ENCODE measurements around the gene SCUBE1.
"Not testable (repeated sequence)": the region's sequence is repeated elsewhere in the genome, so short reads cannot be mapped to it uniquely, and the experiment has no call there.

SCUBE1 gene

GRCh38 chr22:43363315-43364168 is 20.4 kb upstream of the SCUBE1 start:
- FAIRE-seq: no peak

DNA sequence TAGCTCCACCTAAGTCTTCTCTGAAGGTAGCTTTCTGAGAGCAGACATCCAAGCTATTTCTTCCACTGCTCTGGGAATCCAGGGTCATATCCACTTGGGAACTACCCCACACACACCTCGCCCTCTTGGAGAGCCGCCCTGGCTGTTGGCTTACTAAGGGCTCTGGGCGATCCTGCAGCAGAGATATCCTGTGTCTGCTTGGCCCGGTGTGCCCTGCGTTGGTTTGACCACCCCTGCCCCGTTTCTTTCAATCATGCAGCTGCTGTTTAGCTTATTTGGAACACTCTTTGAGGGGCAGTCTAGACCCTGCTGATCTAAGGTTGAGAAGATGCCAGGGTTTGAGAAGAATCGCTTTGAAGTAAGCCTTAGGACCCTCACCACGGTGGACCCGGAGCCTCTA is 17.4 kb upstream of the SCUBE1 start:
- FAIRE-seq (no peak), DNase-seq (ENCODE audit: extremely low spot score, insufficient read length, low read depth) (no peak)

More at GRCh38 chr22:43363315-43364168, 20.4 kb upstream of the SCUBE1 start:
- DNase-seq (ENCODE audit: extremely low spot score, insufficient read length, low read depth): no peak

DNA sequence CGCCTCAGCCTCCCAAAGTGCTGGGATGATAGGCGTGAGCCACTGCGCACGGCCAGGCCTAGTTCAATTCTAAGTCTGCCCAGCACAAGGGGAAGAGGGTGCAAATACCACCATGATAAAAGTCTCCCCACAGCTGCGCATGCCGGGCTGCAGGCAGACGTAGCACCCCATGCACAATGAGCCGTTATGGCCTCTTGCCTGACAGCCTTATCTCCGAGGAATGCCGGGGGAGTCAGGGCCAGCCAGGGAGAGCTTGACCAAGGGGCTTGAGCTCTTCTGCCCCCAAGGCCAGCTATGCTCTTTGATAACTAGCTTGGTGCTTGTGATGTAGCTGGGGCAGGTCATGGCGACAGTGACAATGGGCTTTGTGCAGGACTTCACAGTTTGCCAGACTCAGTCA is 13.7 kb upstream of the SCUBE1 start:
- DNase-seq (ENCODE audit: extremely low spot score, insufficient read length, low read depth): no peak
- FAIRE-seq: no peak

- FAIRE-seq; DNase-seq (ENCODE audit: extremely low spot score, insufficient read length, low read depth): not testable (repeated sequence)
Measured at GRCh38 chr22:43355688-43356087, 12.5 kb upstream of the SCUBE1 start.

GRCh38 chr22:43351966-43352345 is 8.8 kb upstream of the SCUBE1 start:
- DNase-seq (ENCODE audit: extremely low spot score, insufficient read length, low read depth) (no peak), FAIRE-seq (no peak)

GRCh38 chr22:43349636-43350035 is 6.5 kb upstream of the SCUBE1 start:
- no peak for FAIRE-seq
- no peak for DNase-seq (ENCODE audit: extremely low spot score, insufficient read length, low read depth)

- peak; percentile 86 for FAIRE-seq
Measured at GRCh38 chr22:43346521-43346929, 3.4 kb upstream of the SCUBE1 start.

DNA sequence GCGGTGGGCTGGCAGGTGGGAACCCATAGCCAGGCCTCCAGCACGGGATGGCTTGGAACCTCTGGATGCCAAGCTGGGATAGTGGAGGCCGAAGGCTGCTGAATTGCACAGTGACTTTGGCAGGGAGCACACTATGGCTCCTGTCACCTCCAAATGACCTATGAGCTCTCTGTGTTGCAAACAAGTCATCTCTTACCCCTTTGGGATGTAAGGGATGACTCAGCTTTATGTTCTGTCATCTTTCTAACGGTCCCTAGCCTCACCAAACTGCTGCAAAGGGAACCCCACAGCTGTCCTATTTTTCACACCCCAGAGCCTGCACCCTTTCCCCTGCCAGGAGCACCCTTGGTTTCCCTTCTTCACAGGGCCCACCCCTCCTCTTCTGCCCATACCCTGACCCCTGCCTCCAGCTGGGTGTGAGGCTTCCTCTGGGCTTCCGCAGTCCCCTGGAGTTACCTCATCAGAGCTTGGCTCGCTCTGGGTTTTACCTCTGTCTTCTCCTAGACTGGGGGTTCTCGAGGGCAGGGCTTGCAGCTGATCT is 2.7 kb upstream of the SCUBE1 start:
- FAIRE-seq: no peak
- DNase-seq (ENCODE audit: extremely low spot score, insufficient read length, low read depth): peak; percentile 33

More at GRCh38 chr22:43346521-43346929, 3.4 kb upstream of the SCUBE1 start:
- DNase-seq (ENCODE audit: extremely low spot score, insufficient read length, low read depth): peak; percentile 60

- FAIRE-seq: no peak
Measured at GRCh38 chr22:43345356-43345755, 2.2 kb upstream of the SCUBE1 start.

DNA sequence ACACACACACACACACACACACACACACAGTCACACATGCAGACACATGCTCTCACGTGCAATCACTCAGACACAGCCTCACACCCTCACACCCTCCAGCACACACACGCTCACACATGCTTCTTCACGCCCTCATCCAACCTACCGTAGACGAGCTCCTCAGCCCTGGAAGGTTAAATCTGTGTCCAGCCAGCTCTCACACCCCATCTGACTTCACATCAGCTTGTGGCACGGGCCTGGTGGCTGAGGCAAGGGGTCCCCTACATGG is 1.3 kb upstream of the SCUBE1 start:
- no peak for FAIRE-seq
- DNase-seq (ENCODE audit: extremely low spot score, insufficient read length, low read depth): no peak

More at GRCh38 chr22:43345356-43345755, 2.2 kb upstream of the SCUBE1 start:
- no peak for DNase-seq (ENCODE audit: extremely low spot score, insufficient read length, low read depth)

DNA sequence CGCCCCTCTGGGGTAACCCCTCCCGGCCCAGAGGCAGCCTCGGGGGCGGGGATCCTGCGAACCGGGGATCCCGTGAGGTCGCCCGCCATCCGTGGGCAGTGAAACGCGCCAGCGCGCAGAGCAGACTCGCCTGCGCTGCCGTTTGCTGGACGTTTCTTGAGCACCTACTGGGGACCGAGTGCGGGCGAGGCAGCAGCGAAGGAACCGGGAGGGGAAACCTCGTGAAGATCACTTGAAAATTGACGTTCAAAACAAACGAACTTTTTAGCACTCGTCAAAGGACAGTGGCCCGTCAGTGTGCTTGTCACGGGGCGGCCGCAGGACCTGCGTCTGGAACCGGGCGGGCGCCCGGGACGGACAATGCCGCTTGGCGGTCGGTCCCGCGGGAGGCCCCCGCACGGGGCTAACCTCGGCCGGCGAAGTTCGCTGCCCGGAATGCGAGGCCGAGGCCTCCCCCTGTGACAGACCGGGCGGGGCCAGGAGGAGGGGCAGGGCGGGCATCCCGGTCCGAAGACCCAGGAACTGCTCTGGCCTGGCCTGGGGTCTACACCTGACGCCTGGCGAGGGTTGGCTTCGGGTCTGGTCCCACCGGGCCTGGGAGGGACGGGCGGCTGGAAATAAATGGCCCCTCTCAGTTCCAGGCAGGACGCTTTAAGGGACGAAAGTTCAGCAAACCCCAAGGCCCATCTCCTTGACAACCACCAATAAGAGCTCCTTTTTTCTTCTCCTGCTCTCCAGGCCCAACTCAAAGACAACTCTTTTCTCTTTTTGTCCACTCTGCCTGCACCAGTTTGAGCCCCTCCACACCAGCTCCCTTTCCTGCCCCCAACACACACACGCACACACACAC is 723 bp upstream of the SCUBE1 start:
- no peak for DNase-seq (ENCODE audit: extremely low spot score, insufficient read length, low read depth)
- no peak for FAIRE-seq

GRCh38 chr22:43342347-43343261 is 568 bp downstream of the SCUBE1 start:
- FAIRE-seq: no peak
- no peak for DNase-seq (ENCODE audit: extremely low spot score, insufficient read length, low read depth)

- FAIRE-seq (no peak), DNase-seq (ENCODE audit: extremely low spot score, insufficient read length, low read depth) (no peak)
Measured at GRCh38 chr22:43341565-43341964, 1.6 kb downstream of the SCUBE1 start.

GRCh38 chr22:43338766-43339345 is 4.3 kb downstream of the SCUBE1 start:
- DNase-seq (ENCODE audit: extremely low spot score, insufficient read length, low read depth) (no peak), FAIRE-seq (no peak)

- DNase-seq (ENCODE audit: extremely low spot score, insufficient read length, low read depth): no peak
Measured at GRCh38 chr22:43337946-43338345, 5.2 kb downstream of the SCUBE1 start.

DNA sequence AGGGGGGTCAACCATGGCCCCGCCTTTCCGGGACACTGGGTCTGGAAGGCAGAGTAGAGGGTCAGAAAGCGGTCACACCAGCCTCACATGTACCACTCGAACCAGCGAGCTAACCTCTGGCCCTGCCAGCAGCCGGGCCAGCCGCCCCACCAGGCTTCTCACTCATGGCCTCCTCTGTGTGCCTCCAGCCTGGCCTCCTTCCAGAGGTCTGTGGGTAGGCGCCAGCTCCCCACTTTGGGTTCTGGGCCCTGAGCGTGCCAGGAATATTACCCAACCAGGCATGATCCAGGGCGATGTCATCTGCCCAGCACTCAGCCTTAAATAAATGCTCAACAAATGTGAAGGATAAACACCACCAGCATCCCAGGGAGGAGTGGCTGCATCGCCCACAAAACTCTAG is 5.8 kb downstream of the SCUBE1 start:
- FAIRE-seq (no peak), DNase-seq (ENCODE audit: extremely low spot score, insufficient read length, low read depth) (no peak)

More at GRCh38 chr22:43337946-43338345, 5.2 kb downstream of the SCUBE1 start:
- FAIRE-seq: no peak

DNA sequence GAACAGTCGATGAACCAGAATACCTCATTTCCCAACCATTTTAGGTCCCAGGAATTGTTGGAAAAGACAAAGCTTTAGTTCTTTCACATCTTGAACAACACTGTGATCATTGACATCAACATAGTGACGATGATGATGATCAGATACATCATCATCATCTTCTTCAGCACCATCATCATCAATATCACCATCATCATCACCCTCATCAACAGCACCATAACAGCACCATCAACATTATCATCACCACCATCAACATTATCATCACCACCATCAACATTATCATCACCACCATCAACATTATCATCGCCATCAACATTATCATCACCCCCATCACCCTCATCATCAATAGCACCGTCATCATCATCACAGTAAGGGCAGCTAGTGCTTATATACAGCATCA is 8.8 kb downstream of the SCUBE1 start:
- DNase-seq (ENCODE audit: extremely low spot score, insufficient read length, low read depth): no peak
- FAIRE-seq: no peak

GRCh38 chr22:43333978-43334377 is 9.2 kb downstream of the SCUBE1 start:
- FAIRE-seq: no peak
- no peak for DNase-seq (ENCODE audit: extremely low spot score, insufficient read length, low read depth)

DNA sequence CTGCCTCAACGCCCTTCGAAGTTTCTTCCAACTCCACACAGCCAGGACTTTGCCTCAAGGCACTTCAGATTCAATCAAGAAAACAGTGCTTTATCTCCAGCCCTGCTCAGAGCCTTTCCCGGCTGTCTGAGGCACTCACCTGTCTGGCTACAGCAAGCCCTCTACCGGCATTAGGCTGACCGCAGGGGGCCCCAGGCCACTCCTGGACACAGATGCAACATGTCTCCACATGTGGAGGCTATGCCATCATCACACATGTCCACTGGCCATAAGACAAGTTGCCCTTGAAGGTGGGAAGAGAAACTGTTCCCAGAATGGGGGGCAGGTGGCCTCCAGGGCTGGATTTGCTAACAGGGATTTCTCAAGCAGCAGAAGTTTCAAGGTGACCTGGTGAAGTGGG is 10.0 kb downstream of the SCUBE1 start:
- FAIRE-seq: no peak
- no peak for DNase-seq (ENCODE audit: extremely low spot score, insufficient read length, low read depth)

DNA sequence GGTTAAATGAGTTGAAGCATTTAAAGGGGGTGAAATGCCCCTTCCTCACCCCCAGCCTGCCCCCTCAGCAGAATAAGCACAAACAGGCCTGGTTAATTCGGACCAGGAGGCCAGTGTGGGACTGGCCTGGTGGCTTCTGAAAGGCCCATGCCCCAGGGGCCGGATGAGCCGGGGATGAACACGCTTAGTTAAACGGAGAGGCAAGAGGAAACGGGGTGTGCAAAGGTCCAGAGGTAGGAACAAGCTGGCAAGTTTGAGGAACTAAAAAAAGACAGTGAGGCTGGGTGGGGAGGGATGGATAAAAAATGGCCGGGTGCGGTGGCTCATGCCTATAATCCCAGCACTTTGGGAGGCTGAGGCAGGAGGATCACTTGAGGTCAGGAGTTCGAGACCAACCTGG is 11.5 kb downstream of the SCUBE1 start:
- DNase-seq (ENCODE audit: extremely low spot score, insufficient read length, low read depth): no peak
- FAIRE-seq: no peak
